NCI-H2107 (cell line): ENCODE measurements around the gene ASIC4.

Experiments used
- DNase-seq: peaks from one replicate; lab custom pipeline; 2025; lab: John Stamatoyannopoulos, UW

ASIC4 gene

GRCh38 chr2:219480004-219480403 lies 34.3 kb upstream of the ASIC4 start:
- no peak for DNase-seq

- DNase-seq = no peak
These were observed 31.4 kb upstream of the ASIC4 start for GRCh38 chr2:219482674-219483405.

DNA sequence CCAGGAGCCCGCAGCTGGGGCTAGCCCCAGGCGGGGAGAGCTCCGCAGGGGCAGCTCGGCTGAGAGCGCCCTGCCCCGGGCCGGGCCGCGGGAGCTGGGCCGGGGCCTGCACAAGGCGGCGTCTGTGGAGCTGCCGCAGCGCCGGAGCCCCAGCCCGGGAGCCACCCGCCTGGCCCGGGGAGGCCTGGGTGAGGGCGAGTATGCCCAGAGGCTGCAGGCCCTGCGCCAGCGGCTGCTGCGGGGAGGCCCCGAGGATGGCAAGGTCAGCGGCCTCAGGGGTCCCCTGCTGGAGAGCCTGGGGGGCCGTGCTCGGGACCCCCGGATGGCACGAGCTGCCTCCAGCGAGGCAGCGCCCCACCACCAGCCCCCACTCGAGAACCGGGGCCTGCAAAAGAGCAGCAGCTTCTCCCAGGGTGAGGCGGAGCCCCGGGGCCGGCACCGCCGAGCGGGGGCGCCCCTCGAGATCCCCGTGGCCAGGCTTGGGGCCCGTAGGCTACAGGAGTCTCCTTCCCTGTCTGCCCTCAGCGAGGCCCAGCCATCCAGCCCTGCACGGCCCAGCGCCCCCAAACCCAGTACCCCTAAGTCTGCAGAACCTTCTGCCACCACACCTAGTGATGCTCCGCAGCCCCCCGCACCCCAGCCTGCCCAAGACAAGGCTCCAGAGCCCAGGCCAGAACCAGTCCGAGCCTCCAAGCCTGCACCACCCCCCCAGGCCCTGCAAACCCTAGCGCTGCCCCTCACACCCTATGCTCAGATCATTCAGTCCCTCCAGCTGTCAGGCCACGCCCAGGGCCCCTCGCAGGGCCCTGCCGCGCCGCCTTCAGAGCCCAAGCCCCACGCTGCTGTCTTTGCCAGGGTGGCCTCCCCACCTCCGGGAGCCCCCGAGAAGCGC lies 30.6 kb upstream of the ASIC4 start:
- no peak for DNase-seq

GRCh38 chr2:219484343-219485200 lies 29.7 kb upstream of the ASIC4 start:
- no peak for DNase-seq

DNA sequence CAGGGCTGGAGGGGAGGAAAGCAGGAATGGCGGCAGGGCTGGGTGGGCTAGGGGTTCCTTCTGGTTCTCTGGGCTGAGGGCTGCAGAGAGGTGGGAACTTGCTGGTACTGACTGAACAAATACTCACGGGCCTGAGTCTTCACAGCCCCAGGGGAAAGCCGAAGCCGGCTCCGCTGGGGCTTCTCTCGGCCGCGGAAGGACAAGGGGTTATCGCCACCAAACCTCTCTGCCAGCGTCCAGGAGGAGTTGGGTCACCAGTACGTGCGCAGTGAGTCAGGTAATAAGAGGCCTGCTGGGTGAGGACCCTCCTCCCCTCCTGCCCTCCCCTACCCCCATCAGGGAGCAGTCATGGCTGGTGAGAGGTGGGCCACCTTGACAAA lies 29.1 kb upstream of the ASIC4 start:
- no peak for DNase-seq

GRCh38 chr2:219486380-219486959 lies 27.8 kb upstream of the ASIC4 start:
- no peak for DNase-seq

GRCh38 chr2:219488149-219488843 lies 26.0 kb upstream of the ASIC4 start:
- no peak for DNase-seq

- no peak for DNase-seq
These were observed 25.5 kb upstream of the ASIC4 start for GRCh38 chr2:219488844-219489194.

DNA sequence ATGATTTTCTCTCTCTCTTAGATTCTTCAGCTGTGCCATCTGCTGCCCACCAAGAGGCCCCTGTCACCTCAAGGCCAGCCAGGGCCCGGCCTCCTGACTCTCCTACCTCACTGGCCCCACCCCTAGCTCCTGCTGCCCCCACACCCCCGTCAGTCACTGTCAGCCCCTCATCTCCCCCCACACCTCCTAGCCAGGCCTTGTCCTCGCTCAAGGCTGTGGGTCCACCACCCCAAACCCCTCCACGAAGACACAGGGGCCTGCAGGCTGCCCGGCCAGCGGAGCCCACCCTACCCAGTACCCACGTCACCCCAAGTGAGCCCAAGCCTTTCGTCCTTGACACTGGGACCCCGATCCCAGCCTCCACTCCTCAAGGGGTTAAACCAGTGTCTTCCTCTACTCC lies 25.0 kb upstream of the ASIC4 start:
- DNase-seq = no peak

DNA sequence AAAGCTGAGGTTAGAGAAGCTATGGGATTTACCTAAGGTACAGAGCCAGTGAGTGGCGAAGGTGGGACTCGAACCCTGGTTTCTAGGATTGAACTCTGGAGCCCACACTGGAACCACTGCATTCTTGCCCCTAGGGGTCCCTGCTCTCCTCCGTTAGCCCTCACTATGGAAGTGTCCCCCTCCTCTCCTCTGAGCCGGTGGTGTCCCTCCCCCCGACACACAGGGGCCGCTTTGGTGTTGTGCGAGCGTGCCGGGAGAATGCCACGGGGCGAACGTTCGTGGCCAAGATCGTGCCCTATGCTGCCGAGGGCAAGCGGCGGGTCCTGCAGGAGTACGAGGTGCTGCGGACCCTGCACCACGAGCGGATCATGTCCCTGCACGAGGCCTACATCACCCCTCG lies 24.1 kb upstream of the ASIC4 start:
- DNase-seq = no peak

- DNase-seq = no peak
These were observed 23.6 kb upstream of the ASIC4 start for GRCh38 chr2:219490600-219491130.

DNA sequence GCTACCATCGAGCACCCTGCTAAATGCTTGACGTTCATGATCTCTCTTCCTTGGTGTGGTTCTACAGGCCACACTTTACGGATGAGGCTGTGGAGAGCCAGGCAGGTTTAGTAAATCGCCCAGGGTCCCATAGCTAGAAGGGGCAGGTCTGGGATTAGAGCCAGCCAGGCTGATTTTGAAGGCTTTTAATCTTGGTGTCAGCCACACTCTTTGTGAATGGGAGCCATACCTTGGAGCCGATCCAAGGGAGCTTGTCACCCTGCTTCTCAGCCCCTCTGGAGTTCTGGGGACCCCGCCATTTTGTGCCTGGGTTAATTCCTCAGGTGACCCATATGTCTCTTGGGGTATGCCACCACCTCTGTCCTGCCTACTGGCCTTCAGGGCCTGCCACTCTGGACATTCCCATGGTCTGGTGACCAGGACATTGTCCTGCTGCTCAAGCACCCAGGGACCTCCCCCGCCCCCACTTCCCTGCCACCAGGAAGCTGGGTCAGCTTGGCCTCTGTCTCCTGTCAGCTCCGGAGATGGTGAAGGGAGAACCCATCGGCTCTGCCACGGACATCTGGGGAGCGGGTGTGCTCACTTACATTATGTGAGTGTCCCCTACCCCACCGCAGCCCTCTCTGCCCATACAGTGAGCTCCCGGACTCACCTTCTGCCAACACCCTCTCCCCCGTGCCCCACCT lies 22.9 kb upstream of the ASIC4 start:
- no peak for DNase-seq

DNA sequence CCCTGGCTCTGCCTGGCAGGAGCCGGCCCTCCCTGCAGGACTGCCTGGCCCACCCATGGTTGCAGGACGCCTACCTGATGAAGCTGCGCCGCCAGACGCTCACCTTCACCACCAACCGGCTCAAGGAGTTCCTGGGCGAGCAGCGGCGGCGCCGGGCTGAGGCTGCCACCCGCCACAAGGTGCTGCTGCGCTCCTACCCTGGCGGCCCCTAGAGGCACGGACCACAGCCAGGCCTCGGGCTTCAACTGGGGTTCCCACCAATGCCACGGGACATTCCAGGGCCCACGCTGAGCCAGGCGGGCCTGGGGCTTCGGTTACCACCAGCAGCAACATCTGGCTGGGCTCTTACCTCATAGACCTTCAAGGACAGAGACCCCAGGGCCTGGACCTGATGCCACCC lies 21.7 kb upstream of the ASIC4 start:
- DNase-seq = no peak

DNA sequence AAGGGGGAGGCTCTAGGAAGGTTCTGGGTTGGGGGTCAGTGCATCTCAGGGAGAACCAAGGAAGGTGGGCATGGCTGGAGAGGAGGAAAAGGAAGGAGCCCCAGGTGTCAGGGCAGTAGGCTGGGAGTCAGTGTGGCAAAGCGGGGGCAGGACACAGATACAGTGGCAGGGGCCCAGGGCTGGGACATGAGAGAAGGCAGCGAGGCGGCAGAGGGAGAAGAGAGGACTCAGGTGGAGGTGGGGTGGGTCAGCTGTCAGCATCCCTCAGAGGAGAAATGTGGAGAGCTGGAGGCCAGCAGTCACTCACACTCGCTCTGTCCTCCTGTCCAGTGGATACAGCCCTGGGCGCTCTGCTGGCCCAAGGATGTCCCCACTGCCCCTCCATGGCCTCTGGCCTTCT lies 21.2 kb upstream of the ASIC4 start:
- DNase-seq = no peak

DNA sequence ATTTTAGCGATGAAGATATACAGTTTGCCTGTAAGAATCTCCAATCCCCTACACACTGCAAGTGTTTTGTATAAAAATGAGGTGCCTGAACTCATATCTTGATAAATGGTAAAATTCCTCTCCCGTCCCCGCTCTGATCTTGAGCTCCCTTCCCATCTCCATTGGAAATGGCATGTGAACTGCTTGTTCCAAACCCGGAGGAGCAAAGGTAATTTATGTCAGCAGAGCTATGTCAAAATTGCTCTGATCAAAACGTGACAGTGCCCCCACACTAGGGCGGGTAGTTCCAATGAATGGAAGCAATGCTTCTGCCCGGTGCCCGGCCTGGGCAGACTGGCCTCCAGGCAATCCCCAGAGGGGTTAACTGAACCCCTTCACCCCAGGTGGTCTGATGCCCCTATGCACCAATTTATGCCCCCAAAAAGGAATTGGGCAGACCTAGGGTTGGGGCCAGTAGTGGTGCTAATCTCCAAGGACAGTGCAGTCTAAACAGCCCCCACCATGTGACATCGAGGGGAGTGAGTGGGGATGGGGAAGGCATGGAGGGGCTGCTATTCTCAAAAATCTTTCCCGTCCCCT lies 19.2 kb upstream of the ASIC4 start:
- DNase-seq = no peak

GRCh38 chr2:219495531-219496122 lies 18.7 kb upstream of the ASIC4 start:
- no peak for DNase-seq

GRCh38 chr2:219496247-219496824 lies 17.9 kb upstream of the ASIC4 start:
- DNase-seq = no peak

DNA sequence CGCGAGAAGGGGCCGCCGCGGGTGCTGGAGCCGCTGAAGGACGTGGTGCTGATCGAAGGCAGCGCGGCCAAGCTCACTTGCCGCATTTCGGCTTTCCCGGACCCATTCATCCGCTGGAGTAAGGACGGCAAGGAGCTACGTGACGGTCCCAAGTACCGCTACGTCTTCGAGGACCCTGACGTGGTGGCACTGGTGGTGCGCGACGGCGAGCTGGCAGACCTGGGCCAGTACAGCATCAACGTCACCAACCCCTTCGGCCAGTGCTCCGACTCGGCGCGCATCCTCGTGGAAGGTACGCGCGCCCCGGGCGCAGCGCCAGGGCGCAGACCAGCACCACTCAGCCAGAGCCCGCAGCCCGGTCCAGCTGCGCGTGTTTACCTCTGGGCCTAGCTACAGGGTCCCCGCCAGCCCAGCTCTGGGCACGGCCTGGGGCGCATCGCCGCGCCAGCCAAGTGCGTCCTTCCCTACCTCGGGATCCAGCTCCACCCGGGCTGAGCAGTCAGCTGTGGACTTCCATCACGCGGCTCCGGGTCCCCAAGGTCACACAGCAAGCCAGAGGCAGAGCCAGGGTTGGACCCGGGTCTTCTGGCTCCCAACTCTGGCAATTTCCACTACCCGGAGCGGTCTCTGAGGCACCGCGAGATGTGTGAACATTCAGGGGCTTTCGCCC lies 17.3 kb upstream of the ASIC4 start:
- DNase-seq = no peak
